CD14-positive monocyte (primary cell): ENCODE results near the gene LORICRIN. TPM values are rescaled to one million over a fixed set of nuclear protein-coding genes. Genes with fewer than 3 reads are reported as not detected.

ENCODE experiments used
- DNase-seq, 3 donors: peaks; one replicate each; pipeline ENCODE4 v3.0.0-alpha.2; 2011 to 2022
- H2AFZ ChIP-seq: 2 replicates; pipeline ENCODE4 v1.6.0; 2012; ENCODE audit warnings: mild to moderate bottlenecking, low read depth, low read length, inconsistent platforms; ENCODE audit not compliant: insufficient read depth, poor library complexity, severe bottlenecking
- H3K27ac ChIP-seq, 2 donors: 1 replicate in 1 of 2; 2 replicates in 1 of 2; pipeline ENCODE4 v1.5.1; 2012 to 2013; ENCODE audit warnings: low read length in 2 of 2, control low read depth in 1 of 2, inconsistent platforms in 1 of 2, low read depth in 1 of 2, mild to moderate bottlenecking in 1 of 2
- H3K27me3 ChIP-seq, 2 donors: one replicate each; pipeline versions ENCODE4 v1.6.0 to v1.6.1; 2011 to 2013; ENCODE audit warnings: low read length in 2 of 2; ENCODE audit not compliant: control insufficient read depth in 2 of 2, insufficient read depth in 2 of 2
- H3K36me3 ChIP-seq, 2 donors: replicated peaks in 1 of 2; 1 replicate in 1 of 2; 2 replicates in 1 of 2; pipeline versions ENCODE4 v1.5.1 to v1.6.1; 2012 to 2013; ENCODE audit warnings: low read length in 2 of 2, control low read depth in 1 of 2, inconsistent platforms in 1 of 2, mild to moderate bottlenecking in 1 of 2; ENCODE audit not compliant: insufficient read depth in 2 of 2, control insufficient read depth in 1 of 2
- H3K4me1 ChIP-seq, 2 donors: 1 replicate in 1 of 2; 2 replicates in 1 of 2; pipeline versions ENCODE4 v1.5.1 to v1.6.1; 2012 to 2013; ENCODE audit warnings: low read length in 2 of 2, control low read depth in 1 of 2, inconsistent platforms in 1 of 2, mild to moderate bottlenecking in 1 of 2, moderate library complexity in 1 of 2; ENCODE audit not compliant: insufficient read depth in 2 of 2, control insufficient read depth in 1 of 2
- H3K4me2 ChIP-seq: replicated peaks from 2 replicates; pipeline ENCODE3; 2012; ENCODE audit warnings: low read length, moderate library complexity, mild to moderate bottlenecking; ENCODE audit not compliant: poor library complexity, severe bottlenecking; ENCODE audit errors: extremely low read depth
- H3K4me3 ChIP-seq, 3 experiments: fragments of 200-600 bp in 1 of 3; sonication (generic) in 1 of 3; replicated peaks in 1 of 3; 1 replicate in 2 of 3; 2 replicates in 1 of 3; pipeline ENCODE4 v1.5.1; 2011 to 2013; ENCODE audit warnings: low read length in 3 of 3, mild to moderate bottlenecking in 3 of 3, control low read depth in 2 of 3, low read depth in 2 of 3, inconsistent platforms in 1 of 3, moderate library complexity in 1 of 3
- H3K79me2 ChIP-seq: 2 replicates; pipeline ENCODE4 v1.6.0; 2012; ENCODE audit warnings: mild to moderate bottlenecking, control low read depth, inconsistent platforms, low read length, moderate library complexity; ENCODE audit not compliant: insufficient read depth
- H3K9ac ChIP-seq: 2 replicates; pipeline ENCODE4 v1.6.0; 2017; ENCODE audit warnings: low read length, mild to moderate bottlenecking; ENCODE audit not compliant: insufficient read depth, poor library complexity, severe bottlenecking
- H3K9me3 ChIP-seq, 2 donors: replicated peaks in 1 of 2; 1 replicate in 1 of 2; 2 replicates in 1 of 2; pipeline versions ENCODE4 v1.5.1 to v1.6.1; 2012 to 2013; ENCODE audit warnings: low read length in 2 of 2, control low read depth in 1 of 2; ENCODE audit not compliant: control insufficient read depth in 1 of 2, insufficient read depth in 1 of 2
- H4K20me1 ChIP-seq: 2 replicates; pipeline ENCODE4 v1.6.0; 2012; ENCODE audit warnings: mild to moderate bottlenecking, low read length, control low read depth, moderate library complexity; ENCODE audit not compliant: insufficient read depth
- H3K27ac Mint-ChIP-seq, 7 donors: one replicate each; pipeline ENCODE4 v1.8.0; 2020; ENCODE audit warnings: mild to moderate bottlenecking in 7 of 7, mixed read lengths in 7 of 7, moderate library complexity in 6 of 7, inconsistent platforms in 2 of 7
- H3K27me3 Mint-ChIP-seq, 3 donors: one replicate each; pipeline ENCODE4 v1.8.0; 2021 to 2022; ENCODE audit warnings: low read depth in 3 of 3, mild to moderate bottlenecking in 3 of 3, mixed read lengths in 3 of 3, moderate library complexity in 3 of 3, inconsistent platforms in 1 of 3
- H3K36me3 Mint-ChIP-seq, 2 donors: one replicate each; pipeline ENCODE4 v1.8.0; 2020; ENCODE audit warnings: mixed read lengths in 2 of 2, inconsistent platforms in 1 of 2, mild to moderate bottlenecking in 1 of 2
- H3K4me1 Mint-ChIP-seq: one replicate; pipeline ENCODE4 v1.8.0; 2020; ENCODE audit warnings: mild to moderate bottlenecking, mixed read lengths
- H3K4me3 Mint-ChIP-seq, 2 donors: one replicate each; pipeline ENCODE4 v1.8.0; 2020; ENCODE audit warnings: mild to moderate bottlenecking in 2 of 2, mixed read lengths in 2 of 2, moderate library complexity in 1 of 2
- H3K9me3 Mint-ChIP-seq, 7 donors: one replicate each; pipeline ENCODE4 v1.8.0; 2020 to 2022; ENCODE audit warnings: mixed read lengths in 7 of 7, mild to moderate bottlenecking in 6 of 7, moderate library complexity in 6 of 7, inconsistent platforms in 2 of 7
- CTCF ChIP-seq: fragments of 200-600 bp; IDR thresholded peaks from one replicate; pipeline ENCODE4 v1.8.0; 2022; ENCODE audit warnings: antibody characterized with exemption, mild to moderate bottlenecking
- WGBS: methylation state at CpG from one replicate; pipeline ENCODE4 v1.1.5; 2013; ENCODE audit warnings: missing lambda C conversion rate; ENCODE audit not compliant: insufficient coverage; 5-methylcytosine and 5-hydroxymethylcytosine counted together
- intact Hi-C, 2 donors: fragments of 100-400 bp; cut with micrococcal nuclease; formaldehyde crosslinking; loops; one replicate each; pipeline versions ENCODE4 v1.15.0 to v1.15.1; 2023
- polyA plus RNA-seq, 3 donors: library from polyadenylated mRNA; depleted of rRNA in 1 of 3; unstranded in 2 of 3; stranded (reverse) in 1 of 3; fragments of 300-500 nt in 2 of 3; fragments of >200 nt in 1 of 3; fragmentation: Illumina TruSeq in 2 of 3; gene quantifications; 1 replicate in 2 of 3; 2 replicates in 1 of 3; pipeline ENCODE4 v1.2.3, GENCODE V29; 2012 to 2021

Gene LORICRIN
- polyA plus RNA-seq, 3 donors = not detected

- H4K20me1 ChIP-seq = no peaks in the 10 kb centered on the region
- Mint-ChIP-seq H3K27ac (peak overlapping the region in 1 of 7 donors; percentile 74), H3K27me3 (peaks cover 2 to 7% (median 5%) of the 10 kb centered on the region in 3 donors), H3K4me1 (peaks cover 15% of the 10 kb centered on the region), H3K4me3 (no peak overlapping the region), H3K9me3 (peaks cover 0 to 2% (median 0%) of the 10 kb centered on the region in 7 donors), H3K36me3 (no peaks in the 10 kb centered on the region)
- H2AFZ ChIP-seq = no peak overlapping the region
- H3K27me3 ChIP-seq = no peaks in the 10 kb centered on the region
- no peaks in the 10 kb centered on the region for H3K79me2 ChIP-seq
- TF ChIP-seq CTCF = no peak
- no peak overlapping the region for H3K4me3 ChIP-seq
- intact Hi-C loops = no loop called here
- 98% methylated on average over 7 of the region's 10 CpGs for WGBS
- H3K4me1 ChIP-seq = peaks cover 7 to 11% of the 10 kb centered on the region in 2 donors
- H3K9me3 ChIP-seq = no peaks in the 10 kb centered on the region
- H3K36me3 ChIP-seq = no peaks in the 10 kb centered on the region
- DNase-seq = no peak
- H3K27ac ChIP-seq = no peak overlapping the region
- H3K4me2 ChIP-seq = no peak overlapping the region
- H3K9ac ChIP-seq = no peak overlapping the region
These were observed 47.7 kb downstream of the LORICRIN start for GRCh38 chr1:153307221-153307600.

- peaks cover 0 to 2% (median 0%) of the 10 kb centered on the region in 7 donors for H3K9me3 Mint-ChIP-seq
- H3K4me3 Mint-ChIP-seq = no peak overlapping the region
- no peak for DNase-seq
- WGBS = 92% methylated on average over 2 of the region's 2 CpGs
- Histone ChIP-seq H4K20me1 (no peaks in the 10 kb centered on the region), H3K36me3 (no peaks in the 10 kb centered on the region), H3K27me3 (no peaks in the 10 kb centered on the region), H3K9ac (no peak overlapping the region), H3K4me3 (no peak overlapping the region), H2AFZ (no peak overlapping the region), H3K4me2 (no peak overlapping the region), H3K27ac (no peak overlapping the region), H3K79me2 (no peaks in the 10 kb centered on the region), H3K4me1 (peaks cover 7 to 11% of the 10 kb centered on the region in 2 donors), H3K9me3 (no peaks in the 10 kb centered on the region)
- H3K27me3 Mint-ChIP-seq = peaks cover 2 to 6% (median 5%) of the 10 kb centered on the region in 3 donors
- H3K27ac Mint-ChIP-seq = no peak overlapping the region
- no peak for TF ChIP-seq CTCF
- intact Hi-C loops = no loop called here
- no peaks in the 10 kb centered on the region for H3K36me3 Mint-ChIP-seq
- peaks cover 15% of the 10 kb centered on the region for H3K4me1 Mint-ChIP-seq
These were observed 49.1 kb downstream of the LORICRIN start for GRCh38 chr1:153308540-153308939.
